Forelimb muscle (tissue), 1 donor: Measurements from ENCODE around the gene CDKN2AIPNL. TPM values are rescaled to one million over a fixed set of nuclear protein-coding genes. Genes with fewer than 3 reads are reported as not detected.

ENCODE experiments used
- DNase-seq: peaks from one replicate; pipeline ENCODE4 v3.0.0-alpha.2; 2013; ENCODE audit warnings: low read depth
- polyA plus RNA-seq: library from polyadenylated mRNA; unstranded; fragments of 120-200 nt; gene quantifications from one replicate; pipeline ENCODE4 v1.2.1, GENCODE V29; 2013; ENCODE audit not compliant: insufficient read length

CDKN2AIPNL gene
- polyA plus RNA-seq = 24.6 TPM

- peak; percentile 45 for DNase-seq
These were observed at the start of gene CDKN2AIPNL for GRCh38 chr5:134411546-134412266. TSS of gene CDKN2AIPNL (minus strand) at chr5:134411881. CDS start at chr5:134411854, 27 bp downstream.

GRCh38 chr5:134460551-134460950, 48.9 kb upstream of the CDKN2AIPNL start:
- no peak for DNase-seq

- no peak for DNase-seq
These were observed 47.8 kb upstream of the CDKN2AIPNL start for GRCh38 chr5:134459491-134459890.

- DNase-seq = no peak
These were observed 47.3 kb upstream of the CDKN2AIPNL start for GRCh38 chr5:134459010-134459403.

GRCh38 chr5:134458234-134459009, 46.7 kb upstream of the CDKN2AIPNL start:
- no peak for DNase-seq

GRCh38 chr5:134457801-134458200, 46.1 kb upstream of the CDKN2AIPNL start:
- DNase-seq = no peak

- no peak for DNase-seq
These were observed 45.1 kb upstream of the CDKN2AIPNL start for GRCh38 chr5:134456825-134457224.

GRCh38 chr5:134455466-134455865, 43.8 kb upstream of the CDKN2AIPNL start:
- no peak for DNase-seq

GRCh38 chr5:134453016-134453415, 41.3 kb upstream of the CDKN2AIPNL start:
- no peak for DNase-seq

GRCh38 chr5:134451936-134452505, 40.3 kb upstream of the CDKN2AIPNL start:
- no peak for DNase-seq

- no peak for DNase-seq
These were observed 39.7 kb upstream of the CDKN2AIPNL start for GRCh38 chr5:134451225-134451935.

- no peak for DNase-seq
These were observed 38.7 kb upstream of the CDKN2AIPNL start for GRCh38 chr5:134450374-134450773.

- no peak for DNase-seq
These were observed 37.5 kb upstream of the CDKN2AIPNL start for GRCh38 chr5:134449167-134449566.

GRCh38 chr5:134447815-134448520, 36.3 kb upstream of the CDKN2AIPNL start:
- DNase-seq = no peak

- DNase-seq = no peak
These were observed 35.3 kb upstream of the CDKN2AIPNL start for GRCh38 chr5:134446938-134447337.

- no peak for DNase-seq
These were observed 34.5 kb upstream of the CDKN2AIPNL start for GRCh38 chr5:134445856-134446818.

- no peak for DNase-seq
These were observed 33.3 kb upstream of the CDKN2AIPNL start for GRCh38 chr5:134444941-134445471.

GRCh38 chr5:134440201-134440755, 28.6 kb upstream of the CDKN2AIPNL start:
- DNase-seq = no peak

GRCh38 chr5:134439210-134439654, 27.6 kb upstream of the CDKN2AIPNL start:
- DNase-seq = peak; percentile 59
